Endothelial cell of umbilical vein (primary cell): ENCODE data around the gene TSEN54. TPM values are rescaled to one million over a fixed set of nuclear protein-coding genes. Genes with fewer than 3 reads are reported as not detected.

ENCODE experiments used
- BruUV-seq: library from RNA; stranded (reverse); fragments of 400-500 nt; replicated peaks from 2 replicates; lab custom pipeline; 2021; lab: Mats Ljungman, UMichigan
- CTCF ChIA-PET: fragments of 300-600, 350-600 bp; sonication (Branson Sonifier 250); formaldehyde crosslinking; loops from one replicate; lab custom pipeline; 2021; ENCODE audit warnings: antibody characterized with exemption, inconsistent platforms; lab: Charles Lee
- POLR2A ChIA-PET: fragments of 300-600, 350-600 bp; sonication (Branson Sonifier 250); formaldehyde crosslinking; loops from one replicate; lab custom pipeline; 2021; ENCODE audit warnings: antibody characterized with exemption, inconsistent platforms; lab: Charles Lee
- DNase-seq: peaks from one replicate; pipeline ENCODE4 v3.0.0-alpha.2; 2011; ENCODE audit warnings: low read depth, low spot score
- FAIRE-seq: peaks from 2 replicates; lab custom pipeline; 2011; peaks lifted over from hg19 to GRCh38; lab: Jason Lieb, UNC
- H2AFZ ChIP-seq: 2 replicates; pipeline ENCODE4 v1.6.0; 2012; ENCODE audit warnings: low read depth, low read length, control low read depth, inconsistent platforms
- H3K27ac ChIP-seq: 2 replicates; pipeline ENCODE4 v1.5.1; 2011; ENCODE audit warnings: low read depth, mild to moderate bottlenecking, control low read depth, low read length, moderate library complexity; ENCODE audit not compliant: insufficient read depth
- H3K27me3 ChIP-seq, 2 experiments: 2 replicates each; pipeline versions ENCODE4 v1.6.0 to v1.6.1; 2011; ENCODE audit warnings: low read length in 2 of 2, mixed read lengths in 1 of 2; ENCODE audit not compliant: control insufficient read depth in 2 of 2, insufficient read depth in 2 of 2
- H3K36me3 ChIP-seq, 2 experiments: 2 replicates in 1 of 2; 3 replicates in 1 of 2; pipeline ENCODE4 v1.5.1; 2011; ENCODE audit warnings: low read length in 2 of 2, mild to moderate bottlenecking in 1 of 2, moderate library complexity in 1 of 2; ENCODE audit not compliant: control insufficient read depth in 2 of 2, insufficient read depth in 2 of 2; ENCODE audit errors: extremely low read depth in 1 of 2
- H3K4me1 ChIP-seq: 3 replicates; pipeline ENCODE4 v1.5.1; 2011; ENCODE audit warnings: mild to moderate bottlenecking, low read length; ENCODE audit not compliant: control insufficient read depth, insufficient read depth; ENCODE audit errors: extremely low read depth
- H3K4me2 ChIP-seq: 2 replicates; pipeline ENCODE4 v1.6.1; 2011; ENCODE audit warnings: low read length, control low read depth, mixed read lengths; ENCODE audit not compliant: insufficient read depth
- H3K4me3 ChIP-seq, 3 experiments: fragments of 200-600 bp in 1 of 3; sonication (generic), shearing (Covaris generic) in 1 of 3; replicated peaks in 1 of 3; 2 replicates each; pipeline ENCODE4 v1.5.1; 2011 to 2016; ENCODE audit warnings: control low read depth in 3 of 3, low read length in 3 of 3, mild to moderate bottlenecking in 2 of 3, inconsistent platforms in 1 of 3, low read depth in 1 of 3, moderate library complexity in 1 of 3; ENCODE audit not compliant: insufficient read depth in 1 of 3
- H3K79me2 ChIP-seq: 2 replicates; pipeline ENCODE4 v1.6.0; 2012; ENCODE audit warnings: low read length, inconsistent platforms; ENCODE audit not compliant: control insufficient read depth, insufficient read depth
- H3K9ac ChIP-seq: replicated peaks from 2 replicates; pipeline ENCODE3; 2011; ENCODE audit warnings: low read length, control low read depth; ENCODE audit not compliant: insufficient read depth; ENCODE audit errors: extremely low read depth
- H3K9me1 ChIP-seq: replicated peaks from 3 replicates; pipeline ENCODE4 v1.6.0; 2011; ENCODE audit warnings: mild to moderate bottlenecking, low read length; ENCODE audit not compliant: control insufficient read depth, insufficient read depth; ENCODE audit errors: extremely low read depth
- H3K9me3 ChIP-seq: replicated peaks from 2 replicates; pipeline ENCODE4 v1.5.1; 2012; ENCODE audit warnings: low read length, inconsistent platforms; ENCODE audit not compliant: control insufficient read depth, insufficient read depth
- H4K20me1 ChIP-seq: replicated peaks from 2 replicates; pipeline ENCODE3; 2011; ENCODE audit warnings: mild to moderate bottlenecking, low read length; ENCODE audit not compliant: control insufficient read depth, insufficient read depth; ENCODE audit errors: extremely low read depth
- CTCF ChIP-seq, 2 donors: IDR thresholded peaks; 1 replicate in 1 of 2; 2 replicates in 1 of 2; pipeline ENCODE4 v1.5.1; 2011; ENCODE audit warnings: low read length in 2 of 2, mild to moderate bottlenecking in 2 of 2, moderate library complexity in 2 of 2, control low read depth in 1 of 2, inconsistent platforms in 1 of 2, low read depth in 1 of 2; ENCODE audit not compliant: insufficient read depth in 1 of 2; ENCODE audit errors: extremely low read depth in 1 of 2
- EZH2 ChIP-seq: IDR thresholded peaks from 2 replicates; pipeline ENCODE4 v1.6.1; 2012; ENCODE audit warnings: borderline replicate concordance, low read depth, mild to moderate bottlenecking, moderate library complexity, low read length, inconsistent platforms; ENCODE audit not compliant: severe bottlenecking
- FOS ChIP-seq: IDR thresholded peaks from 2 replicates; pipeline ENCODE4 v1.6.1; 2011; ENCODE audit warnings: mild to moderate bottlenecking, low read length, moderate library complexity, borderline replicate concordance; ENCODE audit not compliant: insufficient read depth
- GATA2 ChIP-seq: IDR thresholded peaks from 2 replicates; pipeline ENCODE4 v1.7.0; 2011; ENCODE audit warnings: low read depth, mild to moderate bottlenecking, moderate library complexity, mixed read lengths, low read length; ENCODE audit not compliant: insufficient read length, insufficient read depth
- JUN ChIP-seq: IDR thresholded peaks from 2 replicates; pipeline ENCODE4 v1.6.1; 2011; ENCODE audit warnings: borderline replicate concordance, low read depth; ENCODE audit not compliant: insufficient read length, insufficient read depth
- POLR2A ChIP-seq: IDR thresholded peaks from 2 replicates; pipeline ENCODE4 v1.6.1; 2012; ENCODE audit warnings: low read depth, mild to moderate bottlenecking, control low read depth, low read length
- dilution Hi-C: fragments of 300-500 bp; cut with MboI; formaldehyde crosslinking; loops from one replicate; pipeline ENCODE4 v1.15.0; 2019; ENCODE audit warnings: low sequenced_read_pairs; ENCODE audit not compliant: extremely low pct_ligation_motif_present
- intact Hi-C: fragments of 100-400 bp; cut with micrococcal nuclease; formaldehyde crosslinking; loops from one replicate; pipeline ENCODE4 v1.10.0; 2022
- polyA plus RNA-seq, 4 experiments: library from polyadenylated mRNA; depleted of rRNA in 3 of 4; stranded (reverse) in 3 of 4; unstranded in 1 of 4; fragments of >200 nt; gene quantifications; 2 replicates each; pipeline versions ENCODE4 v1.2.1 to v1.2.3, GENCODE V29; 2011 to 2012; ENCODE audit warnings: missing spikeins in 1 of 4
- total RNA-seq: library from RNA; stranded (reverse); gene quantifications from 2 replicates; pipeline ENCODE4 v1.2.3, GENCODE V29; 2021

The TSEN54 gene
- total and polyA plus RNA-seq, 2 donors (not counting 3 experiments of a cell fraction or from before 2014, with no cell fraction given): 22.3 to 26.3 TPM

DNA sequence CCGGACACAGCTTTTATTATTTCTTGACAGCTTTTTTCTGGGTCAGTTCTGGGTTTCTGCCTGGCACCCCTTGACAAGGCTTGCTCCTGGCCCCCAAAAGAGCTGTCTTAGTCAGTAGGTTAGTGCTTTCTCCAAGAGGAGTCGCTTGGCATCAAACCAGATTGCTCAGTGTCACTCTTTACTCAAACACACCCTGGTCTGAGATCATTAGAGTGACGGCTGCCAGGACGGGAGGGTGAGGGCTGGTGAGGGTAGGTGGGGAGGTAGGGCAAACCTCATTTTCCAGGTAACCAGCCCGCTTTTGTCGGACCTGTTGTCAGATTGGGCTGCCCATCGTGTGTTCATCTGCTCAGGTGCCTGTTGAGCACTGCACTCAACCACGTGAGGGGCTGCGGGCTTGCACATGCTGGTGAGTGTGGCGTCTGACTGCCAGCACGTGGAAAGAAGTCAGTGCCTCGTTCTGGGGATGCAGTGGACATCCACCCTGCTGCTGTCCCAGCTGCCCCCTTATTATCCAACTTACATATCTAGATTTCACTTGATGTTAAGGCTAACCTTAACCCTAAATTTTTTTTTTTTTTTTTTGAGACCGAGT lies 47.5 kb upstream of the TSEN54 start:
- ChIA-PET CTCF (no interaction called here), POLR2A (no interaction called here)
- H2AFZ ChIP-seq: no peak overlapping the region
- no peaks in the 10 kb centered on the region for H3K9me1 ChIP-seq
- intact Hi-C loops (no loop called here), dilution Hi-C loops (no loop called here)
- H3K9me3 ChIP-seq: no peaks in the 10 kb centered on the region
- H3K4me3 ChIP-seq: no peak overlapping the region
- H3K79me2 ChIP-seq: no peaks in the 10 kb centered on the region
- H3K27me3 ChIP-seq: no peaks in the 10 kb centered on the region
- H3K4me2 ChIP-seq: no peak overlapping the region
- FAIRE-seq (no peak), DNase-seq (no peak)
- no TSS peak for BruUV-seq
- TF ChIP-seq JUN (no peak), CTCF (IDR thresholded peaks at IDR 0.05; ENCODE audit: extremely low read depth in 1 of 2, insufficient read depth in 1 of 2, low read depth in 1 of 2, low read length in 2 of 2) (no peak), FOS (no peak), POLR2A (no peak), GATA2 (no peak), EZH2 (no peak)
- no peaks in the 10 kb centered on the region for H3K4me1 ChIP-seq
- no peak overlapping the region for H3K27ac ChIP-seq
- no peak overlapping the region for H3K9ac ChIP-seq
- H4K20me1 ChIP-seq: no peaks in the 10 kb centered on the region
- peaks cover 0 to 10% of the 10 kb centered on the region in 2 experiments for H3K36me3 ChIP-seq
